Caco-2 (cell line): ENCODE measurements around the gene BOD1. TPM values are rescaled to one million over a fixed set of nuclear protein-coding genes. Genes with fewer than 3 reads are reported as not detected.

Experiments used
- BruUV-seq: library from RNA; stranded (reverse); fragments of 400-500 nt; replicated peaks from 2 replicates; lab custom pipeline; 2021; lab: Mats Ljungman, UMichigan
- CTCF ChIA-PET: fragments of 300-600 bp; sonication (Branson Sonifier 250); formaldehyde crosslinking; loops from one replicate; lab custom pipeline; 2022; ENCODE audit warnings: antibody characterized with exemption; lab: Charles Lee
- POLR2A ChIA-PET: fragments of 300-600 bp; sonication (Branson Sonifier 250); formaldehyde crosslinking; loops from one replicate; lab custom pipeline; 2022; ENCODE audit warnings: antibody characterized with exemption; lab: Charles Lee
- DNase-seq, 2 experiments: peaks; one replicate each; pipeline versions ENCODE4 v3.0.0 to v3.0.0-alpha.2; 2020 to 2022
- H3K27me3 ChIP-seq: replicated peaks from 2 replicates; pipeline ENCODE4 v1.6.0; 2011; ENCODE audit warnings: low read length; ENCODE audit not compliant: control insufficient read depth, insufficient read depth
- H3K36me3 ChIP-seq: 2 replicates; pipeline ENCODE4 v1.5.1; 2011; ENCODE audit warnings: low read length; ENCODE audit not compliant: control insufficient read depth, insufficient read depth
- H3K4me1 ChIP-seq: fragments of 250-450 bp; sonication (Bioruptor Pico); 2 replicates; pipeline ENCODE4 v1.5.1; 2020; ENCODE audit warnings: mild to moderate bottlenecking
- H3K4me3 ChIP-seq: 2 replicates; pipeline ENCODE4 v1.5.1; 2011; ENCODE audit warnings: low read depth, mild to moderate bottlenecking, control low read depth, low read length
- H3K9me3 ChIP-seq: fragments of 250-450 bp; sonication (Bioruptor Pico); 2 replicates; pipeline ENCODE4 v1.5.1; 2020; ENCODE audit warnings: mild to moderate bottlenecking, moderate library complexity
- H3K27ac Mint-ChIP-seq: one replicate; pipeline ENCODE4 v1.8.0; 2022; ENCODE audit warnings: mixed read lengths; ENCODE audit not compliant: unreplicated experiment
- H3K27me3 Mint-ChIP-seq: one replicate; pipeline ENCODE4 v1.8.0; 2022; ENCODE audit warnings: mixed read lengths; ENCODE audit not compliant: insufficient read depth, unreplicated experiment
- H3K36me3 Mint-ChIP-seq: one replicate; pipeline ENCODE4 v1.8.0; 2022; ENCODE audit warnings: mild to moderate bottlenecking, mixed read lengths; ENCODE audit not compliant: insufficient read depth, unreplicated experiment
- H3K4me1 Mint-ChIP-seq: one replicate; pipeline ENCODE4 v1.8.0; 2022; ENCODE audit warnings: low read depth, mixed read lengths; ENCODE audit not compliant: unreplicated experiment
- H3K4me3 Mint-ChIP-seq: one replicate; pipeline ENCODE4 v1.8.0; 2022; ENCODE audit warnings: mild to moderate bottlenecking, moderate library complexity, mixed read lengths; ENCODE audit not compliant: unreplicated experiment
- H3K9me3 Mint-ChIP-seq: one replicate; pipeline ENCODE4 v1.8.0; 2022; ENCODE audit warnings: mixed read lengths; ENCODE audit not compliant: unreplicated experiment
- CTCF ChIP-seq, 2 experiments: fragments of 200-600 bp in 1 of 2; IDR thresholded peaks; 1 replicate in 1 of 2; 2 replicates in 1 of 2; pipeline versions ENCODE4 v1.5.1 to v1.8.0; 2011 to 2022; ENCODE audit warnings: antibody characterized with exemption in 1 of 2, control low read depth in 1 of 2, inconsistent platforms in 1 of 2, low read depth in 1 of 2, low read length in 1 of 2, mild to moderate bottlenecking in 1 of 2, moderate library complexity in 1 of 2; ENCODE audit not compliant: insufficient read depth in 1 of 2, severe bottlenecking in 1 of 2, unreplicated experiment in 1 of 2
- intact Hi-C: fragments of 100-400 bp; cut with micrococcal nuclease; formaldehyde crosslinking; loops from one replicate; pipeline ENCODE4 v1.10.0; 2022; ENCODE audit not compliant: unreplicated experiment
- total RNA-seq: library from RNA; stranded (reverse); gene quantifications from 2 replicates; pipeline ENCODE4 v1.2.3, GENCODE V29; 2022

Gene BOD1
- total RNA-seq, 1 experiment from 2014 or later: 120 TPM

- H3K9me3 Mint-ChIP-seq: no peaks in the 10 kb centered on the region
- peaks cover 10% of the 10 kb centered on the region for H3K4me1 ChIP-seq
- no peak for TF ChIP-seq CTCF (IDR thresholded peaks at IDR 0.05; ENCODE audit: insufficient read depth in 1 of 2, low read depth in 1 of 2, low read length in 1 of 2, severe bottlenecking in 1 of 2, unreplicated experiment in 1 of 2)
Measured at GRCh38 chr5:173620784-173621183, 4.3 kb upstream of the BOD1 start.

GRCh38 chr5:173618927-173619519 is 2.6 kb upstream of the BOD1 start:
- H3K9me3 Mint-ChIP-seq: no peaks in the 10 kb centered on the region
- peak in 1 of 2 experiments; percentile 67 for DNase-seq
- Histone ChIP-seq H3K9me3 (no peaks in the 10 kb centered on the region), H3K36me3 (0 out of 2 replicates have a peak, but pooled peaks cover under 1% of the 10 kb centered on the region), H3K4me1 (peaks cover 18% of the 10 kb centered on the region), H3K27me3 (no peaks in the 10 kb centered on the region), H3K4me3 (no peak overlapping the region)
- ChIA-PET CTCF (interaction anchor here (0.8 to 1.0 kb wide), 2 partner anchors 306 to 365 kb away, joined by 3 read pairs; no protein-coding TSS in a partner anchor), POLR2A (no interaction called here)
- no peak overlapping the region for H3K4me3 Mint-ChIP-seq
- TF ChIP-seq CTCF (IDR thresholded peaks at IDR 0.05; ENCODE audit: insufficient read depth in 1 of 2, low read depth in 1 of 2, low read length in 1 of 2, severe bottlenecking in 1 of 2, unreplicated experiment in 1 of 2): peak; percentile 68 to 70
- no peaks in the 10 kb centered on the region for H3K27me3 Mint-ChIP-seq
- peaks cover 3% of the 10 kb centered on the region for H3K36me3 Mint-ChIP-seq
- intact Hi-C loops: loop anchor here (1.0 kb wide), 4 partner anchors 266 to 365 kb away; no protein-coding TSS in a partner anchor
- H3K4me1 Mint-ChIP-seq: peaks cover 13% of the 10 kb centered on the region
- H3K27ac Mint-ChIP-seq: no peak overlapping the region
- no TSS peak for BruUV-seq

More at GRCh38 chr5:173620784-173621183, 4.3 kb upstream of the BOD1 start:
- Mint-ChIP-seq H3K27ac (no peak overlapping the region), H3K4me1 (peaks cover 7% of the 10 kb centered on the region), H3K27me3 (no peaks in the 10 kb centered on the region), H3K36me3 (no peaks in the 10 kb centered on the region), H3K4me3 (no peak overlapping the region)
- Histone ChIP-seq H3K4me3 (no peak overlapping the region), H3K36me3 (no peaks in the 10 kb centered on the region), H3K9me3 (no peaks in the 10 kb centered on the region), H3K27me3 (no peaks in the 10 kb centered on the region)
- DNase-seq: no peak
- ChIA-PET POLR2A (no interaction called here), CTCF (no interaction called here)
- BruUV-seq: no TSS peak
- intact Hi-C loops: no loop called here

- POLR2A ChIA-PET: interaction anchor here (0.6 to 2.1 kb wide), 11 partner anchors 9 to 1609 kb away, joined by 3 to 14 read pairs (median 4); partner anchors contain the start of genes CPEB4, FBXW11 and STC2
- H3K4me3 Mint-ChIP-seq: peak overlapping the region; percentile 89
Measured at GRCh38 chr5:173615884-173616576, 420 bp downstream of the BOD1 start.

More at GRCh38 chr5:173615884-173616576, 420 bp downstream of the BOD1 start:
- H3K9me3 Mint-ChIP-seq: no peaks in the 10 kb centered on the region
- peak; percentile 75 to 84 for DNase-seq
- peaks cover 25% of the 10 kb centered on the region for H3K36me3 Mint-ChIP-seq
- H3K4me1 Mint-ChIP-seq: peaks cover 23% of the 10 kb centered on the region
- peak overlapping the region; percentile 90 for H3K4me3 ChIP-seq
- peaks cover 20% of the 10 kb centered on the region for H3K4me1 ChIP-seq
- intact Hi-C loops: loop anchor here (2.0 kb wide), 3 partner anchors 151 to 287 kb away; partner anchors contain the start of gene STC2
- peaks cover 1% of the 10 kb centered on the region for H3K36me3 ChIP-seq
- H3K27me3 ChIP-seq: no peaks in the 10 kb centered on the region
- CTCF ChIA-PET: interaction anchor here (0.6 to 2.2 kb wide), 32 partner anchors 8 to 909 kb away, joined by 3 to 18 read pairs (median 4); partner anchors contain the start of genes CPEB4 and NSG2
- no peaks in the 10 kb centered on the region for H3K9me3 ChIP-seq
- TF ChIP-seq CTCF (IDR thresholded peaks at IDR 0.05; ENCODE audit: insufficient read depth in 1 of 2, low read depth in 1 of 2, low read length in 1 of 2, severe bottlenecking in 1 of 2, unreplicated experiment in 1 of 2): peak; percentile 61 to 64
- BruUV-seq: no TSS peak
- peak overlapping the region; percentile 94 for H3K27ac Mint-ChIP-seq
- H3K27me3 Mint-ChIP-seq: no peaks in the 10 kb centered on the region
